SH-SY5Y (cell line): ENCODE measurements around the gene EEF1AKMT4.

Source experiments
- GATA2 ChIP-seq: IDR thresholded peaks from 2 replicates; pipeline ENCODE4 v1.6.1; 2011; ENCODE audit warnings: mild to moderate bottlenecking, low read depth, low read length
- GATA3 ChIP-seq: IDR thresholded peaks from 2 replicates; pipeline ENCODE4 v1.6.1; 2011; ENCODE audit warnings: low read depth, mild to moderate bottlenecking, low read length, moderate library complexity

DNA sequence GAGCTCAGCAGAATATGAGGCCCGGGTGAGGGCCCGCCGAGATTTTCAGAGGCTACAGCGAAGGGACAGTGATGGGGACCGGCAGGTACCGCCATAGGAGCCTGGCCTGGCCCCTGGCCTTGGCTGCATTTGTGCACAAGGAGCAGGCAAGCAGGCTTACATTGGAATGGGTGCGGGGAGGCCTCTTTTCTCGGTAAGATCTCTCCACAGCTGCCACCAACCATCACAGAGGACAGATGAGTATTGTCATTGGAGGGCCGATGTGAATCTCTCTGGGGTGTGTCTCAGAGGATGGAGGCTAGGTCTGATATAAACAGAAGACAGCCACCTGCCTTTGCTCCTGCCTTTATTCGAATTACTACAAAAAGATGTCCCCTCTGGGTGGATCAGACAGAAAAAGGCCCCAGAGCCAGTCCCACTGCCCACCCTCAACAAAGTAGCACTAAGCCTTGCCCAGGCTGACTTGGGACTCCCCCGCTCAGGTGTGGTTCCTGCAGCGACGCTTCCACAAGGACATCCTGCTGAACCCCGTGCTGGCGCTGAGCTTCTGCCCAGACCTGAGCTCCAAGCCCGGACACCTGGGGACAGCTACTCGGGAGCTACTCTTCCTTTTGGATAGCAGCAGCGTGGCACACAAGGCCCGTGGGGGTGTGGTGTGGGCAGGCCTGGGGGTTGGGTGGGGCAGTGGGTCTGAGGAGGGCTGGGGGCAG is 14.6 kb upstream of the EEF1AKMT4 start:
- TF ChIP-seq GATA2 = no peak
- TF ChIP-seq GATA3 = no peak
